Activated CD8-positive, alpha-beta memory T cell treated with anti-CD3 and anti-CD28 coated beads, Interleukin-2, amount 50 U/mL, for 1 hour (primary cell): ENCODE data around the gene DOK5.
"Not testable (repeated sequence)": the region's sequence is repeated elsewhere in the genome, so short reads cannot be mapped to it uniquely, and the experiment has no call there.

Experiments
- DNase-seq: peaks from one replicate; pipeline ENCODE4 v3.0.0-alpha.2; 2020; ENCODE audit errors: extremely low read depth

Gene DOK5

DNA sequence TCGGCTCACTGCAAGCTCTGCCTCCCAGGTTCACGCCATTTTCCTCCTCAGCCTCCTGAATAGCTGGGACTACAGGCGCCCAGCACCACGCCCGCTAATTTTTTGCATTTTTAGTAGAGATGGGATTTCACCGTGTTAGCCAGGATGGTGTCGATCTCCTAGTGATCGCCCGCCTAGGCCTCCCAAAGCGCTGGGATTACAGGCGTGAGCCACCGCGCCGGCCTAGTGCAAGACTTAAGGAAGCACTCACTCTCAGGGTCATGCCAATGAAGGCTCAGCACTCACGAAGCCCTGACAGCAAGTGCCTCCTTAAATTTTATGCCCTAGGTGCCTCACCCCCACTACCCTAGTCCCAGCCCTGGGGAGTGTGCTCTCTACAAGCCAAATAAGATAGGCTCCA is 4.7 kb upstream of the DOK5 start:
- DNase-seq: no peak

DNA sequence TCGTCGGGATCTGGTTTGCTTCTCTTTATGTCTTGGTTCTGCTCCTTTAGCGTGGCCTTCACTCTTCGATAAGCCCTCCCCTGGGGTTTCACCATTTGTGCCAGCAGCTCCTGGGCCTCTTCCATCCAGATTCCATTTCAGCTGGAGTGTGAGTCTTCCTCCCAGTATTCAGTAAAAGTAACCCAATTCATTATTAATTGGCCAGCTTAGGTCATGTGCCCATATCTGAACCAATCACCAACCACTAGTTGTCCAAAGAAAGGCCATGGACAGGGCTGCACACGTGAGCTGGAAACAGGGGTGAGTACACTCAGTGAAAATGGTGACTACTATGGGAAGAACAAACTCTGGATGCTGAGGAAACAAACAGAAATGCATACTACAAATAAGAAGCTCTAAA is 2.8 kb upstream of the DOK5 start:
- DNase-seq: no peak

DNA sequence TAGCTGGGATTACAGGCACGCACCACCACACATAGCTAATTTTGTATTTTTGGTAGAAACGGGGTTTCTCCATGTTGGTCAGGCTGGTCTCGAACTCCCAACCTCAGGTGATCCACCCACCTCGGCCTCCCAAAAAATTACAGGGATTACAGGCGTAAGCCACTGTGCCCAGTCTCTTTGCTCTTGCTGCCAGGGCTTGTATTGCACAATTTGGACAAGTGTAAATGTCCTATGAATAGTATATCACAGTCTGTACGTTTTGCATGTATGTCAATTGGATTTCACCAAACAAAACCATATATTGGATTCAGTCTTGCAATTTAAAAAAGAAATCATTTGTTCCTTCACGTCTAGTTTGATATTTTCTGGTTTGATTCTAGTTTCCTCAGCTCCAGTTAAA is 2.1 kb upstream of the DOK5 start:
- no peak for DNase-seq

DNA sequence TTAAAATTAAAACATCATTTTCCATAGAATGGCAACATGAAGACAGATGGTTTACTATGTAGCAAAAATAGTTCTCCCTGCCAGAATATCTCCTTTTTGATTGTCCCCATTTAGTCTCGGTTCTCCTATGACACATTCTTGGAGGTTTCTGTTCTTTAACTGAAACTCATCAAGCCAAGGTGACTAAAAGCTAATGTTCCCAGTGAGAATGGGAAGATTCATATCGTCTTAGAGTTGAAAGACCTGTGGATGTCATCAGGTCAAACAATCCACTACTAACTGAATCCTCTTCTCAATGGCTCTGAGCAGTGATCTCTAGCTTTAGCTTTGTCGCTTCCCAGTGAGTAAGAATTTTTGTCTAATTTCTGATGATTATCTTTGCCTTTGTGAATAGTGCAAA is 1.3 kb upstream of the DOK5 start:
- DNase-seq: no peak

DNA sequence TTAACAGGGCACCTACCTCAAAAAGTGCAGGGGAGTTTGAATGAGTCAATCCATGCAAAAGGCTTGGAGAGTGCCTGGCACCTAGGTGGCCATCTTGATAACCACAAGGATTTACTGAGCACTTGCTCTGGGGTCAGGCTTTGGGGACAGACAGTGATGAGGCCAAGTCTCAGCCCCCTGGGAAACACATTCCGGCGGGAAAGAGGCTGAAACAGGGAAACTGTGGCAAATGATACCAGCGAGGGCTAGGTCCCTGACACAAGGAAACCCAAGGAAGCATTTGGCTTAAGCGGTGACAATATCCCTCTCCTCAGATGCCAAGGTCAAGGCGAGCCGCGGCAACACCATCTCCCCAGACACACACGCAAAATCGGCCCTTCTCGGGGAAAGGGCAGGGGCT is 527 bp upstream of the DOK5 start:
- no peak for DNase-seq

DNA sequence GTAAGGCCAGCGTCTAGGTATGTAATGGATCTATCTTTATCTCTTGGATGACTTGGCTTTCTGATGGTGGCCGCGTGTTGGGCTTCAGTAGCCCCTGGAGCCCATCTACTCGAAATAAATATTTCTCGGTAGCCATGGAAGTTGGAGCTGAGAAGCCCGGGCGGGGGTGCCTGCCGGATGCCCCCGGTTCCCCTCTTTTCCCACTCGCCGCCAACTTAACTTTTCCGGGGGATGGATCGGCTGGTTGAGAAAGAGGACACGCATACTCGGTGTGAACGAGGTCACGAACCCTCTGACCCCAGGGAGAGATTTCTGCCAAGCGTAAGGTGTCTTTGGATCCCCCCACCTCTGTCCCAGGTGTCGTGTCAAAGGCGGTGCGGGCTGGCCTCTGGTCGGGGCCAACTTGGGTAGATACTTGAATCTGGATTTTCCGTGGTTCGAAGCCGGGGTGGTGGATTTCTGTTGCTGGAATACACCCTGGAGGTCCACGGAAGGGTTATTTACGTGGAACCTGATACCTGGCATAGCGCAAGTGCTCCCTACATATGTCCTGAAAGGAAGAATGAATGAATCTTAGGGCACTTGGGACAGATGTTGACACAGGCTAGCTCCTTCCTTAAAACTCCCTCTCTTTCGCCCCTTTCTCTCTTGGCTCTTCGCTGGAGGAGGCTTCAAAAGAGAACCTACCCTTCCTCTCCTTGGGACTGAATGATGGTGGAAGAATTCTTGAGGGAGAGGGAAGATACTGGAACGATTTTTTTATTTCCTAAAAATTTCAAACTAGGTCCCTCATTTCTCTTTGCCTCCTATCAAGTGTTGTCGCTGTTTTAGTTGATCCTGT is 996 bp downstream of the DOK5 start:
- DNase-seq: no peak

DNA sequence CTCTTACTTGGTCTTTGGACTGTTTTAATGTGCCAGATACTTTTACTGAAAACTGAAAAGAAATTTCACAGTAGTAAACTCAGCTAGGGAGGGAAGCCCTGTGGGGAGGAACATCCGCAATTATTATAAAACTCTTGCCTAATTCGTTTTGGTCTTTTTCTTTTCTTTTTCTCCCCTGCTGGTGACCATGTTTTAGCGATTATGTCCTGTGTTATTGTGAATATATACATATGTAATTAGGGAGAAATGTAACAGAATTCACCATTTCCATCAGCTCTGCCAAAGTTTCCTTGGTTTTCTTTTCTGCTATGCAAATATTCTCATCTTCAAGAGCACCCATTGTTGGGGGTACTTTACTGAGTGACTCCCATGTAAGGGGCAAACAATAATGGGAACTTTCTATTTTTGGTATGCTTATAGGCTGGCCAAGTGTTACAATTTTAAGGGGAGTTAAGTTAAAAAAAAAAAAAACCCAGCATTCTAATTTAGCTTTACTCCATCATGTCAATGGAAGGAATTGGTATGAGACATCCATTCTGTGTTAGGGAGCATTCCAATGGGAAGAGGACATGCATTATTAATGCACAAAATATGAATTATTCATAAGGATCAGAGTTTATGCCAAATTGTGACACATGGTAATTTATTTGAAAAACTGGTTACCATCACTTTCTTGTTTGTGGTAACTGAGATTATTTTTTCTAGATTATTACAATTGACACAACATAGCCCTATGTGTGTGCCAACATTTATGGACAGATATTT is 2.0 kb downstream of the DOK5 start:
- DNase-seq: no peak

DNA sequence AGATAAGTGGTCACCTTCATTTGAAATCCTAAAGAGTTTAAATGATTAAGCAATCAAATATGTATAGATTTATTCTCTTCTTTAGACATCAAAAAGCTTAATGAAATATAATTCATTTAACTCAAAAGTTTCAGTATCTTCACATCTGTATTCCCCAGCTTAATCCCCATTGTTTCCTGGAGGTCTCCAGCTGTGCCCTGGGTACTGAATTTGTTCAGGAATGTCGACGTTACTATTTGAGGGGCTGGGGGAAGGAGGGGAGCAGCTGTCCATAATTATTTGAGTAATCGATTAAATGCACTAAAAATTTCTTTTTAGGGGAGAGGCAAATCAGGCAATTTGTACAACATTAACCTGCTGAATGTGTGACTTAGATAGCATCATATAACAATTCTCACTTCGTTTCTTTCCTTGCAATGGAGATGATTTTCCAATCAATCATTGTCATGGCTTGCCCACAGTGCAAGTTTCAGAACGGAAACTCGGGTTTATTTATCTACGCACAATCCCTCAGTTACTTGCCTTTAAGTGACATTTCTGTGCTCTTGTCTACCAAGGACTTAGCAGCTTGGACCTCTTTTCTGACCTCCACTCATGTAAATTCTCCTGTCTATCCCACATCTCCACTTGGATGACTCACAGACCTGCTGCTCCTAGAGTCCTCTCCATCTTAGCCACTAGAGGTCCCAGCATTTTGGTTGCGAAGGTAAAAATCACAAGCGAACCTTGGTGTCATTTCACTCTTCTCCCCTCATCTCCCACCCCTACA is 3.9 kb downstream of the DOK5 start:
- no peak for DNase-seq

DNA sequence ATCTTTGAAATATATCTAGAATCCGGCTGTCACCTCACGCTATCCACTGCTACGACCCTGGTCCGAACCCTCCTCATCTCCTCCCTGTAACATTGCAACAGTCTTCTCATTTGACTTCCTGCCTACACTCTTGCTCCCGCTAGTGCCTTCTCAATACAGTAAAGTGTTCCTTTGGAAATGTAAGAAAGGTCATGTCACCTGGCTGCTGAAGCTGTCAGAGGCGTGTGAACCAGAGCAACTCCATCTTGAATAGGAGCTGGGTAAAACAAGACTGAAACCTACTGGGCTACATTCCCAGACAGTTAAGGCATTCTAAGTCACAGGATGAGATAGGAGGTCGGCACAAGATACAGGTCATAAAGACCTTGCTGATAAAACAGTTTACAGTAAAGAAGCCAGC is 4.5 kb downstream of the DOK5 start:
- not testable (repeated sequence) for DNase-seq

DNA sequence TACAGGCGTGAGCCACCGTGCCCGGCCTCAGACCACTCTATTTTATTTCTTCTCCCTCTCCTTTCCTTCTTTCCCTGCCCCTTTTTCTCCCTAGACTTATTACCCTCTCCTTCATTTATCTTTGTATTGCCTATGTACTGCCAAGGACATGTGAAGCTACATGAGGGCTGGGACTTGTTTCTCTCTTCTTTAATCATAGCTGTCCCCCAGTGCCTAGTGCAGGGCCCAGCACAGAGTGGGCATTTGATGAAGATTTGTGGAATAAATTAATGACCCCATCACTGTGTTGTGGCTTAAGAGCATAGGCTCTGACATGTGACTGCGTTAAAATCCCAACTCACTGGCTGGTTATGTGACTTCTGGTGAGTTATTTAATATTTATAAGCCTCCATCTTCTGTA is 6.0 kb downstream of the DOK5 start:
- DNase-seq: no peak

DNA sequence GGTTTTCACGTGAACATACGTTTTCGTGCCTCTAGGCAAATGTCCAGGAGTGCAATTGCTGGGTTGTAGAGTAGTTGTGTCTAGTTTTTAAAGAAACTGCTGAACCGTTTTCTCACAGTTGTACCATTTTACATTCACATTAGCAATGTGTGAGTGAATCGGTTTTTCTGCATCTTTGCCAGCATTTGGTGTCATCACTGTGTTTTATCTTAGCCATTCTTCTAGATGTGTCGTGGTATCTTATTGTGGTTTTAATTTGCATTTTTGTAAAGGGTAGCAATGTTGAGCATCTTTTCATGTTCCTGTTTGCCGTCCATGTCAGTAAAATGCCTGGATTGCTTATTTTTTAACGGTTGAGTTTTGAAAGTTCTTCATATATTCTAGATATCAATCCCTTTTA is 10.2 kb downstream of the DOK5 start:
- no peak for DNase-seq

DNA sequence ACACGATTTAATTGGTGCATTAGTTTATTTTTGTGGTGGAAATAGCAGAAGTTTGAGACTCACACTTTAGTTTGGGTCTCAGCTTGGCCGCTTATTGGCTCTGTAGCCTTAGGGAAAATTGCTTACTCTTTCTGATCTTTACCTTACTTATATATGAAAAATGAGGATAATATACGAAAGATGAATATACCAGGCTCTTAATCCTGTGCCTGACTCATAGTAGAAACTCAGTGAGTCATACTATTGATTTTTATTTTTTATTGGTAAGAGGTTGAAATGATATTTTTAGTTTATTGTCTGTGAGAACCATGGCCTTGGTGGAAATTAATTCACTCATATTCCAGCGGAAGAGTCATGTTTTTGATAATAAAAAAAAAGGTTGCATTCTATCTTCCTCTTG is 11.2 kb downstream of the DOK5 start:
- DNase-seq: no peak

DNA sequence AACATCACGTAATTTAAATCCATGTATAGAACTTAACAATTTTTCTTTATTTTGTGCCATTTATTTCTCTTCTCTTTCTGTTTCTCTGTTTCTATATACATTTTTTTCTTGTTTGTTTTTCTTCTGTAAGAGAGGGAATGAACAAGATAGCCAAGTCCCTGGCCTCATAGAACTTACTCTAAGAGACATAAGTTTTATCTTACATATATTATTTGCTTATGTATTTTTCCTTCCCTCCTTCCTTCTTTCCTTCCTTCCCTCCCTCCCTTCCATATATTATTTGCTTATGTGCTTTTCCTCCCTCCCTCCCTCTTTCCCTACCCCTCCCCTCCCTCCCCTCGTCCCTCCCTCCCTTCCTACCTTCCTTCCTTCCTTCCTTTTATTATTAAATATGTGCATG is 13.0 kb downstream of the DOK5 start:
- no peak for DNase-seq

DNA sequence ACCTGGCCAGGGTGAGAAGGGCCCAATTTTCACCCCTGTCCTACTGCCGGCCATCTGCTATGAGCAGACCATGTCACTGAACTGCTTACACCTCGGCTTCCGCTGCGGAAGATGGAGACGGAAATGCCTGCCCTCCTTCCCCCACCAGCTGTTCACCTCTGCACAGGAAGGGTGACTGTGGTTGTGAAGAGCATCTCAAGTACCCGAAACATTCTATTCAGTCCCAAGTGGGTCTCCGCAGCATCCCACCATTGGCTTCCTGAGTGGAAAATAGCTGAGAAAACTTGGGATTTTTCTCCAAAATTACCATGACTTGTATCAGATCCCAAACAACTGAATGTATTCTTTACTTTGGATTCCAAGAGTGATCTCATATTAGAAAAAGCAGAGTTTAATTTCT is 16.1 kb downstream of the DOK5 start:
- DNase-seq: no peak

DNA sequence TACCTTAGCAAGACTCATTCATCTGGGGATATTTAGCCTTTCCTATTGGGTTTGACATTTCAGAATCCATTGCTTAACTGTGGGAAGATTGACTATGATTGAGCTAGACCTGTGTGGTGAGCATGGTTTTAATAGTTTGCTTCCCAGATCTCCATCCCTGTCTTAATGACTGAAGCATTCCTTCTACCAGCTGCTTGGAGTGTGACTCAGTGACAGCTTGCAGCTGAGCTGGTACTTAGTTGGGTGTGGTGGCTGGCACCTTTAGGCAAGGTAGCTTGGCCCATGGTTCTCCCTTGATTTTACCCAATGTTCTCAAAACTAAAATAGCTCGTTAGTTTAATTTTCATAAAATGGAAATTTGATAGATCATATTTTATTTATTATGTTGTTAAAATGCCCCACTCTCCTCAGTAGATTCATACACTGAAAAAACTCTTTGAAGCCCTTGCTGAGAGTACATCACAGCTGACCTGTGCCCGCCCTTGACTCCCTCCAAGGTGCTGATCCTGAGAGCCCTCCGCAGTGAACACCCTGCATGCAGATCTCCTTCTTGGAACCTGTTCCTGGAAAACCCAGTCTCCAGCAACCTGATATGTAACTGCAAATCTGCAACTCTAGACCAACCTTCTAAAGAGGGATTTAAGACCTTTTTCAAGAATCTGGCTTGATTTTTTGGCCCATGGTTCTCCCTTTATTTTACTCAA is 19.1 kb downstream of the DOK5 start:
- DNase-seq: no peak

DNA sequence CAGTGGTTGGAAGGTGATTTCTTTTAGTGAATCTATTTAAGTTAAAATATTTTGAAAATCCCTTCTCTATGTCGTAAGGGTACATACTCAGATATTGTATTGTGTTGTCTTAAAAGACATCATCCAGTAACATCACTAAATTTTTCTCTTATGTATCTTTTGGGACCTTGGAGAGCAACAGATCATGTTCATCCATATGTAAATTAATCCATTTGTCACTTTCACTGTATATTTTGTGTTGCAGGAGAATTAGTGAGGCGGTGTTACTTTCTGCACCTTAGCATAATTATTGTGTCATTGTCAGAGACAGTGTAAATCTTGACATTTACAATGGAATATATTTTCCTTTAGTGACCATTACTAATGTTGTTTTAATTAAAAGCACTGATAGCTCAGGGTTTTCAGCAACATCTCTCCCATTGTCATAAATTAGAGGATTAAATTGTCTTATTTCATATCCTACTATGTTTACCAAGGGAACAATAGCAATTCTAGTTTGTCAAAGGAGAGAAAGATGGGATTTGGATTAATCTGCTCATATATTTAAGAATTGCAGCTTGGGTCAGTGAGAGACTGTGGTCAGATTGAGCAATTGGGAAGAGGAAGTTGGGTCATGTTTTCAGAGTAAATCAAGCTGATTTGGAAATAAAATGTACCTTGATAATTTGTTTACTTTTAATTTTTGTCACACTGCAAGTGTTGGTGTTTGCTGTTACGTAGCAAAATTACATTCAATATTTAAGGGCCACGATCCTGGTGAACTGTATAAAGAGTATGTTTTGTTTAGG is 22.7 kb downstream of the DOK5 start:
- no peak for DNase-seq

DNA sequence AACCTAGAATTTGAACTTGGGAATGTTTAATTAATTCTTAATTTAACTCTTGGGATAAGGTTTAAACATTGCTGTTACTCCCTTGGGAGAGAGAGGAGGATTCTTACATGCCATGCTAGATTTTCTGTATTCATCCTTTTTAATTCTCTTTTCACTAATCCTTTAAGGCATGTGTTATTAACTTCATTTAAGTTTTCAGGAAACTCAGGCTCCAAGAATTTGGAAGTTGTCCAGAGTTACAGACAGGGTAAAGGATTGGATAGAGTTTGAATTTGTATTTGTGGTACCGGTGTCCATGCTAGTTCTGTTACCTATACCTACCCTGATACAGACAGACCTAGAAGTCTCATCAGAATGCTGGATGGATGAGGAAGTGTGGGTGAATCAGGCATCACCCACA is 23.7 kb downstream of the DOK5 start:
- no peak for DNase-seq

DNA sequence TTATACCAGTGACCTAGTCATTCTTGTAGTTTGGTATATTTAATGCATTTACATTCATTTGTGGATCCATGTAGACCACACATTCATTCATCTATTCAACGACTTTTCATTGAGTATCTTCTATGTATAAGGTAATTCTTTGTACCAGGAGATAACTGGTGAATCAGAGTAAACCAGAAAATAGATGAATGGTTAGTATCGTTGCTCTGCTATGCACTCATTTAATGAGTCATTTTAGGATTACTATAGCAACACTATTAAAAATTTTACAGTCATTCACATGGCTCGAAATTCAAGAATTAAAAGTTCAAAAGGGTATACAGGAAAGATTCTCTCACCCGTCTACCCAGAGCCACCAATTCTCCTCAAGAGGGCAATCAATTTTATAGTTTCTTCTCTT is 26.8 kb downstream of the DOK5 start:
- no peak for DNase-seq

DNA sequence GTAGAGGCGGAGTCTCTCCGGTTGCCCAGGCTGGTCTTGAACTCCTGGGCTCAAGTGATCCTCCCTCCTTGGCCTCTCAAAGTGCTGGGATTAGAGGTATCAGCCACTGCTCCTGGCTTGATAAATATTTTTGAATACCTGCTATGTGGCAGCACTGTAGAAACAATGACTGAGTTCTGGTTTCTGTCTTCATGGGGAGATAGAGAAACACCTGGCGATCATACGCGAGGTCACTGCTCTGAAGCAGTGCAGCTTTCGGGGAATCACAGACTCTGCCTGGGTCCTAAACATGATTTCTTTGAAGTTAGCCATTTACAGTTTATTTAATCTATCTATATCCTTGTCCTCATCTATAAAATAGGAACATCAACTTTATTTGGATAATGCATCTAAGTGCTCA is 31.2 kb downstream of the DOK5 start:
- DNase-seq: no peak

DNA sequence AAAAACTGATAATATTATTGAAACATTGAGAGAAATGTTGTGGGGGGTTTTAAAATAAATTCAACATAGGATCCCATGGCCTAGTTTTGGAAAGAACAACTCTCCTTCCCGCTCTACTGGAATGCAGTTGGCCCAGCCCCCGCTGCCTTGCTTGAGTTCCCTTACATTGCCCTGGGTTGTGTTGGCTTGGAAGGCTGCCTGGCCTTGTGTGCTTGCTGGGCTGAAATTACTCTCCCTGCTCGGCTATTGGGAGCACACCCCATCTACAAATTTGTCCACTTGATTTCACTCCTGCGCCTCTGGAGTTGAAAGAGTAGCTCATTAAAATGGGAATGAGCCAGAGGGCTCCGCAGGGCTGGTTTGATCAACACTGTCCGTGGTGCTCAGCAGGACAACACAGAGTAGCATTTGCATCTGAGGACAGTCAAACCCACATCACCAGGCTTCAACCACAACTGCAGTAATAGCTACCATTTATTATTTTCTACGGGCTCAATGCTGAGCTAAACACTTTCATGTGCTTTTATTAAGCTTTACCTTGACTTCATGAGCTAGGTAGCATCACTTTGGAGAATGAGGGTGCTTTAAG is 35.2 kb downstream of the DOK5 start:
- DNase-seq: no peak

DNA sequence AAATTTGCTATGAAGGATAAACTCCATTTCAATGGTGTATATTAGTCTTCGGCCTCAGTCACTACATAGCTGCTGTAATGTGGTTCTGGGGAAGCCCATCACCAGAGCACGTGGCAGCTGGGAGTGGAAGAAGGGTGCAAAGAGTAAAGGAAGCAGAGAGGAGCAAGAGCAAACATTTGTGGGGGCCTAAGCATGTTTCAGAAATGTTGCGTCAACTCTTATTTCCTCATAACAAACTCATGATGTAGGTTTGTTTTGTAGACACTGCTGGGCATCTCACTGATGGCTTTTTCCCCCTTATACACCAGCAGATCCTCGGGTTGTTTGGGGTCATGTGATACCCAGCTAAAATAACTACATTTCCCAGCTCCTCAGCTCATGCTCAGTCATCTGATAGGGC is 37.3 kb downstream of the DOK5 start:
- DNase-seq: no peak
